H9 (cell line): ENCODE data around the gene OR1K1. TPM values are rescaled to one million over a fixed set of nuclear protein-coding genes. Genes with fewer than 3 reads are reported as not detected.
A peak's percentile ranks its signal among the peaks of the same experiment; 100 is the strongest.

Experiments
- DNase-seq: peaks from one replicate; pipeline ENCODE4 v3.0.0-alpha.2; 2017
- H2AFZ ChIP-seq: one replicate; pipeline ENCODE4 v1.6.1; 2013; ENCODE audit warnings: mild to moderate bottlenecking, low read length, control low read depth, moderate library complexity
- H2AK5ac ChIP-seq: 2 replicates; pipeline ENCODE4 v1.6.1; 2013; ENCODE audit warnings: low read length, control low read depth, mixed read lengths; ENCODE audit not compliant: insufficient read length
- H2BK120ac ChIP-seq: one replicate; pipeline ENCODE4 v1.6.1; 2013; ENCODE audit warnings: low read depth, mild to moderate bottlenecking, low read length, control low read depth, inconsistent platforms; ENCODE audit not compliant: poor library complexity, severe bottlenecking
- H2BK12ac ChIP-seq: 2 replicates; pipeline ENCODE4 v1.6.1; 2013; ENCODE audit warnings: low read length, control low read depth, mixed read lengths, low read depth; ENCODE audit not compliant: insufficient read length
- H2BK15ac ChIP-seq: 2 replicates; pipeline ENCODE4 v1.6.1; 2013; ENCODE audit warnings: low read depth, low read length, control low read depth
- H2BK20ac ChIP-seq: one replicate; pipeline ENCODE4 v1.6.1; 2013; ENCODE audit warnings: low read depth, mild to moderate bottlenecking, low read length, control low read depth, inconsistent platforms; ENCODE audit not compliant: poor library complexity, severe bottlenecking
- H2BK5ac ChIP-seq: 2 replicates; pipeline ENCODE4 v1.6.1; 2013; ENCODE audit warnings: low read length, control low read depth, mixed read lengths; ENCODE audit not compliant: insufficient read length
- H3K14ac ChIP-seq: 2 replicates; pipeline ENCODE4 v1.6.1; 2013; ENCODE audit warnings: low read length, control low read depth; ENCODE audit not compliant: insufficient read depth
- H3K18ac ChIP-seq: 2 replicates; pipeline ENCODE4 v1.6.1; 2013; ENCODE audit warnings: low read depth, mild to moderate bottlenecking, mixed read lengths, low read length, control low read depth; ENCODE audit not compliant: insufficient read length
- H3K23ac ChIP-seq: 2 replicates; pipeline ENCODE4 v1.6.1; 2013; ENCODE audit warnings: low read length, control low read depth, mixed read lengths, low read depth; ENCODE audit not compliant: insufficient read length
- H3K23me2 ChIP-seq: 2 replicates; pipeline ENCODE4 v1.6.1; 2013; ENCODE audit warnings: low read depth, mild to moderate bottlenecking, mixed read lengths, low read length, control low read depth; ENCODE audit not compliant: insufficient read length, poor library complexity, severe bottlenecking
- H3K27ac ChIP-seq: 2 replicates; pipeline ENCODE4 v1.5.1; 2013; ENCODE audit warnings: low read length, control low read depth, mixed read lengths, low read depth; ENCODE audit not compliant: insufficient read length
- H3K27me3 ChIP-seq: 2 replicates; pipeline ENCODE4 v1.6.1; 2013; ENCODE audit warnings: low read length, control low read depth, inconsistent platforms; ENCODE audit not compliant: insufficient read depth
- H3K4ac ChIP-seq: 2 replicates; pipeline ENCODE4 v1.6.1; 2013; ENCODE audit warnings: low read depth, mild to moderate bottlenecking, control low read depth, inconsistent platforms, low read length, moderate library complexity
- H3K4me1 ChIP-seq: 2 replicates; pipeline ENCODE4 v1.6.1; 2013; ENCODE audit warnings: low read length, control low read depth, inconsistent platforms; ENCODE audit not compliant: insufficient read depth
- H3K4me2 ChIP-seq: 2 replicates; pipeline ENCODE4 v1.6.1; 2013; ENCODE audit warnings: low read length, control low read depth, mixed read lengths; ENCODE audit not compliant: insufficient read length, insufficient read depth
- H3K56ac ChIP-seq: 2 replicates; pipeline ENCODE4 v1.6.1; 2013; ENCODE audit warnings: low read depth, mild to moderate bottlenecking, mixed read lengths, low read length, control low read depth; ENCODE audit not compliant: insufficient read length
- H3K79me1 ChIP-seq: 2 replicates; pipeline ENCODE4 v1.6.1; 2013; ENCODE audit warnings: low read depth, mild to moderate bottlenecking, moderate library complexity, low read length, control low read depth, inconsistent platforms; ENCODE audit not compliant: insufficient read depth, poor library complexity, severe bottlenecking
- H3K79me2 ChIP-seq: 2 replicates; pipeline ENCODE4 v1.6.1; 2013; ENCODE audit warnings: low read length, control low read depth, inconsistent platforms; ENCODE audit not compliant: insufficient read depth
- H3K9ac ChIP-seq: 2 replicates; pipeline ENCODE4 v1.6.1; 2013; ENCODE audit warnings: low read length, control low read depth, mixed read lengths; ENCODE audit not compliant: insufficient read length; ENCODE audit errors: extremely low read depth
- H3K9me3 ChIP-seq: one replicate; pipeline ENCODE4 v1.6.1; 2013; ENCODE audit warnings: low read depth, low read length, inconsistent platforms; ENCODE audit not compliant: control insufficient read depth
- H3T11ph ChIP-seq: one replicate; pipeline ENCODE4 v1.6.1; 2013; ENCODE audit warnings: mild to moderate bottlenecking, low read length, control low read depth, inconsistent platforms
- H4K20me1 ChIP-seq: one replicate; pipeline ENCODE4 v1.6.1; 2013; ENCODE audit not compliant: control insufficient read depth, insufficient read length, insufficient read depth
- H4K5ac ChIP-seq: 2 replicates; pipeline ENCODE4 v1.6.1; 2013; ENCODE audit warnings: low read depth, mild to moderate bottlenecking, mixed read lengths, low read length, control low read depth; ENCODE audit not compliant: insufficient read length
- H4K8ac ChIP-seq: replicated peaks from 2 replicates; pipeline ENCODE4 v1.6.1; 2013; ENCODE audit warnings: low read length, control low read depth, mixed read lengths, low read depth; ENCODE audit not compliant: insufficient read length
- H4K91ac ChIP-seq: 2 replicates; pipeline ENCODE4 v1.6.1; 2013; ENCODE audit warnings: low read depth, mild to moderate bottlenecking, moderate library complexity, mixed read lengths, low read length, control low read depth; ENCODE audit not compliant: insufficient read length
- H3K27ac Mint-ChIP-seq, 3 experiments: 2 replicates in 2 of 3; 3 replicates in 1 of 3; pipeline ENCODE4 v1.8.0; 2020 to 2021; ENCODE audit warnings: mixed read lengths in 3 of 3, mild to moderate bottlenecking in 1 of 3, moderate library complexity in 1 of 3
- H3K27me3 Mint-ChIP-seq: 2 replicates; pipeline ENCODE4 v1.8.0; 2021; ENCODE audit warnings: low read depth, mild to moderate bottlenecking, moderate library complexity, mixed read lengths
- H3K36me3 Mint-ChIP-seq, 3 experiments: 2 replicates in 2 of 3; 3 replicates in 1 of 3; pipeline ENCODE4 v1.8.0; 2020 to 2021; ENCODE audit warnings: low read depth in 3 of 3, mixed read lengths in 3 of 3; ENCODE audit not compliant: insufficient read depth in 1 of 3
- H3K4me1 Mint-ChIP-seq, 2 experiments: 2 replicates each; pipeline ENCODE4 v1.8.0; 2020; ENCODE audit warnings: mixed read lengths in 2 of 2
- H3K4me3 Mint-ChIP-seq, 2 experiments: 2 replicates in 1 of 2; 3 replicates in 1 of 2; pipeline ENCODE4 v1.8.0; 2020 to 2021; ENCODE audit warnings: mild to moderate bottlenecking in 2 of 2, mixed read lengths in 2 of 2, moderate library complexity in 1 of 2
- H3K9me3 Mint-ChIP-seq, 2 experiments: 2 replicates in 1 of 2; 3 replicates in 1 of 2; pipeline ENCODE4 v1.8.0; 2020; ENCODE audit warnings: mild to moderate bottlenecking in 2 of 2, mixed read lengths in 2 of 2, moderate library complexity in 1 of 2
- WGBS: extraction: QIAGEN DNeasy Blood & Tissue Kit; methylation state at CpG from one replicate; pipeline ENCODE4 v1.1.7; 2013; ENCODE audit warnings: missing lambda C conversion rate, low lambda C conversion rate, mixed read lengths; ENCODE audit not compliant: insufficient read length; ENCODE audit errors: extremely low coverage; 5-methylcytosine and 5-hydroxymethylcytosine counted together
- total RNA-seq: library from RNA; stranded (reverse); gene quantifications from 2 replicates; pipeline ENCODE4 v1.2.1, GENCODE V29; 2021
- TF ChIP-seq, protein P1 (sequence below): fragments of 200-600 bp; sonication (generic); conservative IDR thresholded peaks from 3 replicates; pipeline ENCODE4 v1.8.0; 2021; ENCODE audit warnings: antibody characterized with exemption, mild to moderate bottlenecking

OR1K1 gene
- total RNA-seq, 1 experiment from 2014 or later = not detected

DNA sequence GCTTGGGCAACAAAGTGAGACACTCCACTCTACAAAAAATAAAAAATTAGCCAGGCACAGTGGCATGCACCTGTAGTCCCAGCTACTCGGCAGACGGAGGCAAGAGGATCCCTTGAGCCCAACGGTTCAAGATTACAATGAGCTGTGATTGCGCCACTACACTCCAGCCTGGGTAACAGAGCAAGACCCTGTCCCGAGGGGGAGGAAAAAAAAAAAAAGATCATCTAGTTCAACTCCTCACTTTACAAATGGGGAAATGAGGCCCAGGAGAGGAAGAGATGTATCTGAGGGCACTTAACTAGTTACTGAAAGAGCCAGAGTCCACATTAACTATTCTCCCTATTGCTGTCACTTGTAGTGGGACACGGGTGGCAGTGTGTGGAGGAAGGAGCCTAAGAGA is 14.6 kb downstream of the OR1K1 start:
- no peak overlapping the region for H3K4me3 Mint-ChIP-seq

More for the DNA sequence above, 14.6 kb downstream of the OR1K1 start:
- Histone ChIP-seq H3K79me1 (no peaks in the 10 kb centered on the region), H3K18ac (no peak overlapping the region), H3K4me1 (no peaks in the 10 kb centered on the region), H4K91ac (no peak overlapping the region), H3K9ac (no peak overlapping the region), H2BK120ac (no peak overlapping the region), H2BK20ac (no peak overlapping the region), H2BK5ac (no peak overlapping the region), H3K14ac (no peak overlapping the region), H3K79me2 (no peaks in the 10 kb centered on the region), H3K27ac (no peak overlapping the region), H2BK15ac (no peak overlapping the region), H4K8ac (no peak overlapping the region), H3K23ac (no peak overlapping the region), H3K23me2 (no peaks in the 10 kb centered on the region), H3T11ph (no peak overlapping the region), H2AFZ (no peak overlapping the region), H3K56ac (no peak overlapping the region), H2AK5ac (no peak overlapping the region), H3K9me3 (no peaks in the 10 kb centered on the region), H3K4me2 (no peak overlapping the region), H3K4ac (no peak overlapping the region), H4K5ac (no peak overlapping the region), H3K27me3 (no peaks in the 10 kb centered on the region), H2BK12ac (no peak overlapping the region), H4K20me1 (no peaks in the 10 kb centered on the region)
- no peaks in the 10 kb centered on the region; a peak in 1 of 4 replicates for H3K4me1 Mint-ChIP-seq
- DNase-seq = no peak
- WGBS = no CpG with 5 or more reads among the region's 6 CpGs
- no peaks in the 10 kb centered on the region for H3K27me3 Mint-ChIP-seq
- peaks cover 0 to 14% (median 6%) of the 10 kb centered on the region in 3 experiments for H3K36me3 Mint-ChIP-seq
- peak overlapping the region in 2 of 3 experiments; percentile 36 to 82; a peak in 2 of 7 replicates for H3K27ac Mint-ChIP-seq
- H3K9me3 Mint-ChIP-seq = no peaks in the 10 kb centered on the region; a peak in 1 of 5 replicates
- TF ChIP-seq, protein P1, sequence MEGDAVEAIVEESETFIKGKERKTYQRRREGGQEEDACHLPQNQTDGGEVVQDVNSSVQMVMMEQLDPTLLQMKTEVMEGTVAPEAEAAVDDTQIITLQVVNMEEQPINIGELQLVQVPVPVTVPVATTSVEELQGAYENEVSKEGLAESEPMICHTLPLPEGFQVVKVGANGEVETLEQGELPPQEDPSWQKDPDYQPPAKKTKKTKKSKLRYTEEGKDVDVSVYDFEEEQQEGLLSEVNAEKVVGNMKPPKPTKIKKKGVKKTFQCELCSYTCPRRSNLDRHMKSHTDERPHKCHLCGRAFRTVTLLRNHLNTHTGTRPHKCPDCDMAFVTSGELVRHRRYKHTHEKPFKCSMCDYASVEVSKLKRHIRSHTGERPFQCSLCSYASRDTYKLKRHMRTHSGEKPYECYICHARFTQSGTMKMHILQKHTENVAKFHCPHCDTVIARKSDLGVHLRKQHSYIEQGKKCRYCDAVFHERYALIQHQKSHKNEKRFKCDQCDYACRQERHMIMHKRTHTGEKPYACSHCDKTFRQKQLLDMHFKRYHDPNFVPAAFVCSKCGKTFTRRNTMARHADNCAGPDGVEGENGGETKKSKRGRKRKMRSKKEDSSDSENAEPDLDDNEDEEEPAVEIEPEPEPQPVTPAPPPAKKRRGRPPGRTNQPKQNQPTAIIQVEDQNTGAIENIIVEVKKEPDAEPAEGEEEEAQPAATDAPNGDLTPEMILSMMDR = no peak
